HepG2 (cell line): ENCODE data around the gene FOXA1. TPM values are rescaled to one million over a fixed set of nuclear protein-coding genes. Genes with fewer than 3 reads are reported as not detected.

Source experiments
- CSRNP2 ChIP-seq: sonication (generic); formaldehyde crosslinking; conservative IDR thresholded peaks from 2 replicates; pipeline ENCODE4 v1.8.0; 2022; ENCODE audit warnings: low read depth, missing genetic modification reagents
- KLF6 ChIP-seq: IDR thresholded peaks from 2 replicates; pipeline ENCODE4 v1.8.0; 2016; ENCODE audit warnings: missing biosample characterization, missing genetic modification reagents
- MED8 ChIP-seq: sonication (generic); formaldehyde crosslinking; IDR thresholded peaks from 2 replicates; pipeline ENCODE4 v1.8.1; 2023; ENCODE audit warnings: mild to moderate bottlenecking, missing genetic modification reagents; ENCODE audit not compliant: insufficient replicate concordance
- MTF2 ChIP-seq: sonication (generic); formaldehyde crosslinking; IDR thresholded peaks from 2 replicates; pipeline ENCODE4 v1.5.0; 2020; ENCODE audit warnings: missing genetic modification reagents, borderline replicate concordance
- NFE2L1 ChIP-seq: sonication (generic); formaldehyde crosslinking; IDR thresholded peaks from 2 replicates; pipeline ENCODE4 v1.4.0; 2020; ENCODE audit warnings: missing genetic modification reagents, mild to moderate bottlenecking, borderline replicate concordance
- NPAS2 ChIP-seq: sonication (generic); formaldehyde crosslinking; IDR thresholded peaks from 2 replicates; pipeline ENCODE4 v1.8.0; 2022; ENCODE audit warnings: mild to moderate bottlenecking, missing genetic modification reagents, borderline replicate concordance
- PITX1 ChIP-seq: sonication (generic); formaldehyde crosslinking; IDR thresholded peaks from 2 replicates; pipeline ENCODE4 v1.5.1; 2020; ENCODE audit warnings: mild to moderate bottlenecking, missing genetic modification reagents
- RARG ChIP-seq: sonication (generic); formaldehyde crosslinking; IDR thresholded peaks from 2 replicates; pipeline ENCODE4 v1.4.0; 2020; ENCODE audit warnings: low read depth, mild to moderate bottlenecking, missing genetic modification reagents
- RORA ChIP-seq: sonication (generic); formaldehyde crosslinking; IDR thresholded peaks from 2 replicates; pipeline ENCODE4 v1.5.0; 2020; ENCODE audit warnings: mild to moderate bottlenecking, missing genetic modification reagents, moderate library complexity
- SAP130 ChIP-seq: IDR thresholded peaks from 2 replicates; pipeline ENCODE4 v1.6.1; 2016; ENCODE audit warnings: low read depth
- SKI ChIP-seq: fragments of 450-650 bp; IDR thresholded peaks from one replicate; pipeline ENCODE4 v1.6.1; 2018; ENCODE audit warnings: mild to moderate bottlenecking; ENCODE audit not compliant: partially characterized antibody
- ZBTB43 ChIP-seq: sonication (generic); formaldehyde crosslinking; conservative IDR thresholded peaks from 2 replicates; pipeline ENCODE4 v1.4.0; 2020; ENCODE audit warnings: missing genetic modification reagents
- ZFP62 ChIP-seq: sonication (generic); formaldehyde crosslinking; IDR thresholded peaks from 2 replicates; pipeline ENCODE4 v1.4.0; 2020; ENCODE audit warnings: missing genetic modification reagents
- ZNF124 ChIP-seq: sonication (generic); formaldehyde crosslinking; IDR thresholded peaks from 2 replicates; pipeline ENCODE4 v1.4.0; 2020; ENCODE audit warnings: missing genetic modification reagents
- ZNF180 ChIP-seq: sonication (generic); formaldehyde crosslinking; IDR thresholded peaks from 2 replicates; pipeline ENCODE4 v1.4.0; 2020; ENCODE audit warnings: low read depth, missing genetic modification reagents, borderline replicate concordance
- ZNF619 ChIP-seq: sonication (generic); formaldehyde crosslinking; IDR thresholded peaks from 2 replicates; pipeline ENCODE4 v1.4.0; 2020; ENCODE audit warnings: mild to moderate bottlenecking, missing genetic modification reagents
- ZNF780A ChIP-seq: sonication (generic); formaldehyde crosslinking; IDR thresholded peaks from 2 replicates; pipeline ENCODE4 v1.8.0; 2022; ENCODE audit warnings: mild to moderate bottlenecking, missing genetic modification reagents, moderate library complexity
- polyA plus RNA-seq, 8 experiments: library from polyadenylated mRNA; depleted of rRNA in 3 of 8; stranded (reverse) in 7 of 8; unstranded in 1 of 8; fragments of >200 nt; fragmentation: Illumina TruSeq in 4 of 8; extraction: Trizol in 4 of 8; gene quantifications; 2 replicates each; pipeline versions ENCODE4 v1.2.1 to v1.2.3, GENCODE V29; 2011 to 2016; ENCODE audit warnings: low read depth in 4 of 8, missing spikeins in 1 of 8, mixed read lengths in 1 of 8; ENCODE audit not compliant: insufficient read depth in 1 of 8
- total RNA-seq, 5 experiments: library from RNA; depleted of rRNA; stranded (reverse); fragments of >200 nt; fragmentation: Illumina TruSeq; extraction: Trizol; gene quantifications; 2 replicates each; pipeline ENCODE4 v1.2.3, GENCODE V29; 2016; ENCODE audit warnings: low read depth in 1 of 5
- TF ChIP-seq, protein P1 (sequence below): sonication (generic); formaldehyde crosslinking; IDR thresholded peaks from 2 replicates; pipeline ENCODE4 v1.5.1; 2020; ENCODE audit warnings: missing genetic modification reagents, mild to moderate bottlenecking, borderline replicate concordance
- TF ChIP-seq, protein P2 (sequence below): sonication (generic); formaldehyde crosslinking; IDR thresholded peaks from 2 replicates; pipeline ENCODE4 v1.8.1; 2023; ENCODE audit warnings: mild to moderate bottlenecking, moderate library complexity, missing genetic modification reagents
- TF ChIP-seq, protein P3 (sequence below): sonication (generic); formaldehyde crosslinking; IDR thresholded peaks from 2 replicates; pipeline ENCODE4 v1.4.0; 2020; ENCODE audit warnings: missing genetic modification reagents

Gene FOXA1
- total and polyA plus RNA-seq, 2 of the 13 experiments (the other 11 are each of a cell fraction or from before 2014, with no cell fraction given) = 43.4 to 58.6 TPM

- TF ChIP-seq ZFP62 (CRISPR knock-in tag) (no peak), MED8 (CRISPR knock-in tag) (no peak), ZNF619 (CRISPR knock-in tag) (no peak), MTF2 (CRISPR knock-in tag) (no peak), CSRNP2 (CRISPR knock-in tag) (no peak), SKI (no peak), RARG (no peak), NFE2L1 (no peak), NPAS2 (CRISPR knock-in tag) (no peak), ZNF780A (CRISPR knock-in tag) (no peak), RORA (CRISPR knock-in tag) (no peak), ZNF124 (peak; percentile 49; the same call in 1 of the 2 replicates), PITX1 (no peak), ZNF180 (no peak), SAP130 (CRISPR knock-in tag) (no peak), KLF6 (CRISPR knock-in tag) (no peak), ZBTB43 (CRISPR knock-in tag) (no peak)
- TF ChIP-seq, protein P1, sequence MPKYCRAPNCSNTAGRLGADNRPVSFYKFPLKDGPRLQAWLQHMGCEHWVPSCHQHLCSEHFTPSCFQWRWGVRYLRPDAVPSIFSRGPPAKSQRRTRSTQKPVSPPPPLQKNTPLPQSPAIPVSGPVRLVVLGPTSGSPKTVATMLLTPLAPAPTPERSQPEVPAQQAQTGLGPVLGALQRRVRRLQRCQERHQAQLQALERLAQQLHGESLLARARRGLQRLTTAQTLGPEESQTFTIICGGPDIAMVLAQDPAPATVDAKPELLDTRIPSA (CRISPR knock-in tag) = no peak
- TF ChIP-seq, protein P2, sequence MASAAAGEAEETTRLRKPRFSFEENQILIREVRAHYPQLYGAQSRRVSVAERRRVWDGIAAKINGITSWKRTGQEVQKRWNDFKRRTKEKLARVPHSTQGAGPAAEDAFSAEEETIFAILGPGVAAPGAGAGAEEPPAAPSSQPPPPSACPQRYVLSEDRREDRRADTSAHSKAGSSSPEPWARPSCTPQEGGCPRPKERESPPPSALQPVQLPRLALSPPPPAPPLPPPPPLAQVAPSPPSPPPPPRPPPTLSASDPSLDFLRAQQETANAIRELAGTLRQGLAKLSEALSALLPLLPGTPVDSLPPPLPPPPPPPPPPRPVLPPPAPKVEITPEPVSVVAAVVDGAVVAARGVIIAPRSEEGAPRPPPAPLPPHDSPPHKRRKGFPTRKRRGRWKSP (CRISPR knock-in tag) = no peak
- TF ChIP-seq, protein P3, sequence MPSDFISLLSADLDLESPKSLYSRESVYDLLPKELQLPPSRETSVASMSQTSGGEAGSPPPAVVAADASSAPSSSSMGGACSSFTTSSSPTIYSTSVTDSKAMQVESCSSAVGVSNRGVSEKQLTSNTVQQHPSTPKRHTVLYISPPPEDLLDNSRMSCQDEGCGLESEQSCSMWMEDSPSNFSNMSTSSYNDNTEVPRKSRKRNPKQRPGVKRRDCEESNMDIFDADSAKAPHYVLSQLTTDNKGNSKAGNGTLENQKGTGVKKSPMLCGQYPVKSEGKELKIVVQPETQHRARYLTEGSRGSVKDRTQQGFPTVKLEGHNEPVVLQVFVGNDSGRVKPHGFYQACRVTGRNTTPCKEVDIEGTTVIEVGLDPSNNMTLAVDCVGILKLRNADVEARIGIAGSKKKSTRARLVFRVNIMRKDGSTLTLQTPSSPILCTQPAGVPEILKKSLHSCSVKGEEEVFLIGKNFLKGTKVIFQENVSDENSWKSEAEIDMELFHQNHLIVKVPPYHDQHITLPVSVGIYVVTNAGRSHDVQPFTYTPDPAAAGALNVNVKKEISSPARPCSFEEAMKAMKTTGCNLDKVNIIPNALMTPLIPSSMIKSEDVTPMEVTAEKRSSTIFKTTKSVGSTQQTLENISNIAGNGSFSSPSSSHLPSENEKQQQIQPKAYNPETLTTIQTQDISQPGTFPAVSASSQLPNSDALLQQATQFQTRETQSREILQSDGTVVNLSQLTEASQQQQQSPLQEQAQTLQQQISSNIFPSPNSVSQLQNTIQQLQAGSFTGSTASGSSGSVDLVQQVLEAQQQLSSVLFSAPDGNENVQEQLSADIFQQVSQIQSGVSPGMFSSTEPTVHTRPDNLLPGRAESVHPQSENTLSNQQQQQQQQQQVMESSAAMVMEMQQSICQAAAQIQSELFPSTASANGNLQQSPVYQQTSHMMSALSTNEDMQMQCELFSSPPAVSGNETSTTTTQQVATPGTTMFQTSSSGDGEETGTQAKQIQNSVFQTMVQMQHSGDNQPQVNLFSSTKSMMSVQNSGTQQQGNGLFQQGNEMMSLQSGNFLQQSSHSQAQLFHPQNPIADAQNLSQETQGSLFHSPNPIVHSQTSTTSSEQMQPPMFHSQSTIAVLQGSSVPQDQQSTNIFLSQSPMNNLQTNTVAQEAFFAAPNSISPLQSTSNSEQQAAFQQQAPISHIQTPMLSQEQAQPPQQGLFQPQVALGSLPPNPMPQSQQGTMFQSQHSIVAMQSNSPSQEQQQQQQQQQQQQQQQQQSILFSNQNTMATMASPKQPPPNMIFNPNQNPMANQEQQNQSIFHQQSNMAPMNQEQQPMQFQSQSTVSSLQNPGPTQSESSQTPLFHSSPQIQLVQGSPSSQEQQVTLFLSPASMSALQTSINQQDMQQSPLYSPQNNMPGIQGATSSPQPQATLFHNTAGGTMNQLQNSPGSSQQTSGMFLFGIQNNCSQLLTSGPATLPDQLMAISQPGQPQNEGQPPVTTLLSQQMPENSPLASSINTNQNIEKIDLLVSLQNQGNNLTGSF (CRISPR knock-in tag) = no peak
Measured at GRCh38 chr14:37585971-37586796, 8.9 kb downstream of the FOXA1 start (continued).
